WTC11 (cell line): Measurements from ENCODE around the gene AP1S1.
"Not testable (repeated sequence)": the region's sequence is repeated elsewhere in the genome, so short reads cannot be mapped to it uniquely, and the experiment has no call there.

ENCODE experiments used
- NR2C2 ChIP-seq: sonication (generic); formaldehyde crosslinking; IDR thresholded peaks from 2 replicates; pipeline ENCODE4 v1.8.0; 2022; ENCODE audit warnings: mild to moderate bottlenecking, missing genetic modification reagents
- RELA ChIP-seq: sonication (generic); formaldehyde crosslinking; IDR thresholded peaks from 2 replicates; pipeline ENCODE4 v1.8.1; 2022; ENCODE audit warnings: missing genetic modification reagents, mild to moderate bottlenecking, borderline replicate concordance
- TP53 ChIP-seq: sonication (generic); formaldehyde crosslinking; IDR thresholded peaks from 2 replicates; pipeline ENCODE4 v1.8.1; 2023; ENCODE audit warnings: mild to moderate bottlenecking, missing genetic modification reagents
- TF ChIP-seq, protein P1 (sequence below): fragments of 200-600 bp; IDR thresholded peaks from 2 replicates; pipeline ENCODE4 v1.8.0; 2022; ENCODE audit warnings: antibody characterized with exemption
- TF ChIP-seq, protein P2 (sequence below): sonication (generic); formaldehyde crosslinking; IDR thresholded peaks from 2 replicates; pipeline ENCODE4 v1.8.1; 2022; ENCODE audit warnings: low read depth, missing genetic modification reagents, borderline replicate concordance

GRCh38 chr7:101132626-101133600 lies 21.4 kb upstream of the AP1S1 start:
- TF ChIP-seq, protein P1, sequence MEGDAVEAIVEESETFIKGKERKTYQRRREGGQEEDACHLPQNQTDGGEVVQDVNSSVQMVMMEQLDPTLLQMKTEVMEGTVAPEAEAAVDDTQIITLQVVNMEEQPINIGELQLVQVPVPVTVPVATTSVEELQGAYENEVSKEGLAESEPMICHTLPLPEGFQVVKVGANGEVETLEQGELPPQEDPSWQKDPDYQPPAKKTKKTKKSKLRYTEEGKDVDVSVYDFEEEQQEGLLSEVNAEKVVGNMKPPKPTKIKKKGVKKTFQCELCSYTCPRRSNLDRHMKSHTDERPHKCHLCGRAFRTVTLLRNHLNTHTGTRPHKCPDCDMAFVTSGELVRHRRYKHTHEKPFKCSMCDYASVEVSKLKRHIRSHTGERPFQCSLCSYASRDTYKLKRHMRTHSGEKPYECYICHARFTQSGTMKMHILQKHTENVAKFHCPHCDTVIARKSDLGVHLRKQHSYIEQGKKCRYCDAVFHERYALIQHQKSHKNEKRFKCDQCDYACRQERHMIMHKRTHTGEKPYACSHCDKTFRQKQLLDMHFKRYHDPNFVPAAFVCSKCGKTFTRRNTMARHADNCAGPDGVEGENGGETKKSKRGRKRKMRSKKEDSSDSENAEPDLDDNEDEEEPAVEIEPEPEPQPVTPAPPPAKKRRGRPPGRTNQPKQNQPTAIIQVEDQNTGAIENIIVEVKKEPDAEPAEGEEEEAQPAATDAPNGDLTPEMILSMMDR = not testable (repeated sequence)
- TF ChIP-seq TP53, NR2C2, RELA (CRISPR knock-in tag): not testable (repeated sequence)
- TF ChIP-seq, protein P2, sequence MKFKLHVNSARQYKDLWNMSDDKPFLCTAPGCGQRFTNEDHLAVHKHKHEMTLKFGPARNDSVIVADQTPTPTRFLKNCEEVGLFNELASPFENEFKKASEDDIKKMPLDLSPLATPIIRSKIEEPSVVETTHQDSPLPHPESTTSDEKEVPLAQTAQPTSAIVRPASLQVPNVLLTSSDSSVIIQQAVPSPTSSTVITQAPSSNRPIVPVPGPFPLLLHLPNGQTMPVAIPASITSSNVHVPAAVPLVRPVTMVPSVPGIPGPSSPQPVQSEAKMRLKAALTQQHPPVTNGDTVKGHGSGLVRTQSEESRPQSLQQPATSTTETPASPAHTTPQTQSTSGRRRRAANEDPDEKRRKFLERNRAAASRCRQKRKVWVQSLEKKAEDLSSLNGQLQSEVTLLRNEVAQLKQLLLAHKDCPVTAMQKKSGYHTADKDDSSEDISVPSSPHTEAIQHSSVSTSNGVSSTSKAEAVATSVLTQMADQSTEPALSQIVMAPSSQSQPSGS (CRISPR knock-in tag) = not testable (repeated sequence)
